CD4-positive, alpha-beta T cell treated with Interleukin-1 beta for 1 hour (primary cell): Measurements from ENCODE around the gene OR52W1.

Source experiments
- DNase-seq, 2 donors: peaks; one replicate each; pipeline ENCODE4 v3.0.0-alpha.2; 2020 to 2022

The OR52W1 gene, protein sequence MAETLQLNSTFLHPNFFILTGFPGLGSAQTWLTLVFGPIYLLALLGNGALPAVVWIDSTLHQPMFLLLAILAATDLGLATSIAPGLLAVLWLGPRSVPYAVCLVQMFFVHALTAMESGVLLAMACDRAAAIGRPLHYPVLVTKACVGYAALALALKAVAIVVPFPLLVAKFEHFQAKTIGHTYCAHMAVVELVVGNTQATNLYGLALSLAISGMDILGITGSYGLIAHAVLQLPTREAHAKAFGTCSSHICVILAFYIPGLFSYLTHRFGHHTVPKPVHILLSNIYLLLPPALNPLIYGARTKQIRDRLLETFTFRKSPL

DNA sequence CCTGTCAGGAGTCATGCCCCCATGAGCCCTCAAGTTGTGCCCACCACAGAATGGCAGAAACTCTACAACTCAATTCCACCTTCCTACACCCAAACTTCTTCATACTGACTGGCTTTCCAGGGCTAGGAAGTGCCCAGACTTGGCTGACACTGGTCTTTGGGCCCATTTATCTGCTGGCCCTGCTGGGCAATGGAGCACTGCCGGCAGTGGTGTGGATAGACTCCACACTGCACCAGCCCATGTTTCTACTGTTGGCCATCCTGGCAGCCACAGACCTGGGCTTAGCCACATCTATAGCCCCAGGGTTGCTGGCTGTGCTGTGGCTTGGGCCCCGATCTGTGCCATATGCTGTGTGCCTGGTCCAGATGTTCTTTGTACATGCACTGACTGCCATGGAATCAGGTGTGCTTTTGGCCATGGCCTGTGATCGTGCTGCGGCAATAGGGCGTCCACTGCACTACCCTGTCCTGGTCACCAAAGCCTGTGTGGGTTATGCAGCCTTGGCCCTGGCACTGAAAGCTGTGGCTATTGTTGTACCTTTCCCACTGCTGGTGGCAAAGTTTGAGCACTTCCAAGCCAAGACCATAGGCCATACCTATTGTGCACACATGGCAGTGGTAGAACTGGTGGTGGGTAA is at the start of gene OR52W1:
TSS of gene OR52W1 (plus strand) at position 51 of the 637 bp plus-strand sequence. CDS start at position 51, 0 bp downstream.
- no peak for DNase-seq

DNA sequence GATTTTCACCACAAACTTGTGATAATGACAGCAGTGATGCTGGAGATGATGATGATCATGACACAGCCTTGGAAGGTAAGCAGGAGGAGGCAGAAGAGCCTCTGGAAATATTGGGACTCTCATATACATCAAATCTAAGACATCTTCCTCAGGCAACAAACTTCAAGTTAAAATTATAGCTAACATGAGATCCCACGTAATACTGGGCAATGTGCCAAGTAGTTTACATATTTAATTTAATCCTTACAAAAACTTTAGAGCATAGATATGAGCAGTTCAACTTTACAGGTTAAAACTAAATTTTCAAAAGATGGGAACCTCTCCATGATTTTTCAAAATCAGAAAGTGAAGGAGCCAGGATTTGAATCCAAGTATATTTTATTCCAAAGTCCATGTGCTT is 47.9 kb upstream of the OR52W1 start:
- DNase-seq: no peak

DNA sequence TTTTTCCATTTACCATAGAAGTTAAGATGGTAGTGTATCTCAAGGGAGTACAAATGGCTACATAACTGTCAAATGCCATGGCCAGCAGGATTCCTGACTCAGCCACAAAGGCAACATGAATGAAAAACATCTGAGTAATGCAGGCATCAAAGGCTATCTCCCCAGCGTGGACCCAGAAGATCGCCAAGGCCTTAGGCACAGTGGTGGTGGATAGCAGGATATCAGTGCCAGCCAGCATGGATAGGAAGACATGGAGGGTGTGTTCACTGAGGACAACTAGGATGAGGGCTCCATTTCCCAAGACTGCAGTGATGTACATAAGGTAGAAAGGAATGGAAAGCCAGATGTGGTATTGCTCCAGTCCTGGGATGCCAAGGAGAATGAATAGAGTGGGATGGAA is 46.9 kb upstream of the OR52W1 start:
- no peak for DNase-seq

DNA sequence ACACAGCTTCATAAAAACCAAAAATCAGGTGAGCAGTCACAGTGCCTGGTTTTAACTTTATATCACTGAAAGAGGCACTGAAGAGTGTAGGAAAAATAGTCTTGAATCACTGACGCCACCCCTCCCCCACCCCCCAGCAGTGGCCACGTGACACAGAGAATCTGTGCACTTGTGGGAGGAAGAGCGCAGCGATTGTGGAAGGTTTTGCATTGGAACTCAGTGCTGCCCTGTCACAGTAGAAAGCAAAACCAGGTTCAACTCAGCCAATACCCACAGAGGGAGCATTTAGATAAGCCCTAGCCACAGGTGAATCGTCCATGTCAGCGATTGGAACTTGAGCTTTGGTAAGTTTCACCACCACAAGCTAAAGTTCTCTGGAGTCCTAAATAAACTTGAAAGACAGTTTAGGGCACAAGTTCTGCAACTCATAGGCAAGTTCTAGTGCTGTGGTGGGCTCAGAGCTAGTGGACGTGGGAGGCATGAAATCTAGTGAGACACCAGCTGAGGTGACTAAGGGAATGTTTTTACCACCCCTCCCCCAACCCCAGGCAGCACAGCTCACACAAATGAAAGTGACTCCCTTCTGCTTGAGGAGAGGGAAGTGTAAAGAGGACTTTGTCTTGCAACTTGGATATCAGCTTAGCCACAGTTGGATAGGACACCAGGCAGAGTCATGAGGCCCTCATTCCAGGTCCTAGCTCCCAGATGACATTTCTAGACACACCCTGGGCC is 42.2 kb upstream of the OR52W1 start:
- peak in 1 of 2 donors; percentile 0 for DNase-seq

DNA sequence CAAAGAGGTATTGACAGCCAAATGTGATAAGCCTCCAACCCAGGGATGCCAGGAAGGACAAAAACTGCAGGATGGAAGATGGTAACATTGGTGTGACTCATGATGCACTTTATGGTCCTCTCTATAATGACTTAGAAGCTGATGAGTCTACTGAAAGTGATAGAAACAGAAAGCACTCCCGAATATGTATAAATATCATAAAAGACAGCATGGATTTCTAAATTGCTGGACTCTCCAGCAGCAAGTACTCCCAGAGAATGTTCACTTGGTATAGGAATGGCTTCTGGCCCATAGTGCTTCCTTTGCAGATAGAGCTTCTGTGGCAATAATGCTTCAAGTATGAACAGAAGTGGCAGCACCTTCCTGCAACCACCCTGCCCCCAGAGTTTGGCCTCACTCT is 28.8 kb upstream of the OR52W1 start, which contains the start of gene OR52B2:
TSS of gene OR52B2 (minus strand) at position 101 of the 400 bp plus-strand sequence. CDS start at position 101, 0 bp downstream.
- no peak for DNase-seq

DNA sequence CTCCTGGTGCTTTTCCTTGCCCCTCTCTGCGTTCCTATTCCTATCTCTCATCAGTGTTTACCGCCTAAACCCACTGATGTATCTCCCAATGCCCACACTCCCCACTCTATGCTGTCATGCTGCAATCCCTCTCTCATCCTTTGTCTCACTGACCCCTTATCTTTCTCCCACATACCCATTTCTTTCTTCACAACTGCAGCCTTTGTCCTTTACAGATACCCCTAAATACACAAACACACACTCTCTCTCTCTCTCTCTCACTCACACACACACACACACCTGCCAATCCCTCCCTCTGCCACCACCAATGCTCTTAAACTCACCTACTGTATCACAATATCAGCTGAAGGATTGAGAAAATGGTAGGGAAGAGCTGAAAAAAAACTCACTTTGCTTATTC is 23.6 kb upstream of the OR52W1 start:
- no peak for DNase-seq

DNA sequence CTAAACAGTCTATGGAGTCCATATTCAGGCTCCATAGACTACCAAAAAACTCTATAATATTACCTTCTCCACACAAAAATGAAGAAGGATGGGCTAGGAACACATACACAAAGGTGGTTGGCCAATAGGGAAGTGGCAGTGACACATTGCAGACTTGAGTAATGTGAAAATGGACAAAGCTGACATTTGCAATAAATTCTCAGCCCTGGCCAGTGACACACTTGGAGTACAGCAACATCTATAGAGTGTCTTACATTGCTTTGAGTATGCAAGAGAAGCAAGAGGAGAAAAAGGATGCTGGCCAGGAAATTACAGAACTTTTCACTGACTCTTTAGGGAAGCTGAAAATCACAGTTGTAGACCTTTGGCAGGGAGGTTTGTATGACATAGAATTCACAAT is 7.3 kb upstream of the OR52W1 start:
- peak in 1 of 2 donors; percentile 42 for DNase-seq

DNA sequence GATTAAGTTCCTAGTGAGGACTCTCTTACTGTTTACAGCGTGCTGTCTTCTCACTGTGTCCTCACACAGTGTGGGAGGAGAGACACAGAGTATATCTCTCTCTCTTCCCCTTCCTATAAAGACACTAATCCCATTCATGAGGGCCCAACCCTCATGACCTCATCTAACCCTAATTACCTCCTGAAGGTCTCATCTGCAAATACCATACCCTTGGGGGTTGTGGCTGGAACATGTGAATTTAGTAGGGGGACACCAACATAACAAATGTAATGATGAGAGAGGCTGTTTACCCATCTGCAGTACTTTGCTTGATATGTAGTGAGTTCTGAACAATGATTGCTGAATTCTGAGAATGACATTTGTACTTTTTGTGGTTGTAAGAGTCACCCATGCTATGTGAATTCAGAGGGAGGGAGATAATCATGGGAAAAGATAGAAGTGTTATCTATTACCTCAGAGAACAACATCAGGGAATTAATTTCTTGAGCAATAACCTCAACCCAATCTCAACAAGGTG is 4.9 kb upstream of the OR52W1 start:
- DNase-seq: no peak

DNA sequence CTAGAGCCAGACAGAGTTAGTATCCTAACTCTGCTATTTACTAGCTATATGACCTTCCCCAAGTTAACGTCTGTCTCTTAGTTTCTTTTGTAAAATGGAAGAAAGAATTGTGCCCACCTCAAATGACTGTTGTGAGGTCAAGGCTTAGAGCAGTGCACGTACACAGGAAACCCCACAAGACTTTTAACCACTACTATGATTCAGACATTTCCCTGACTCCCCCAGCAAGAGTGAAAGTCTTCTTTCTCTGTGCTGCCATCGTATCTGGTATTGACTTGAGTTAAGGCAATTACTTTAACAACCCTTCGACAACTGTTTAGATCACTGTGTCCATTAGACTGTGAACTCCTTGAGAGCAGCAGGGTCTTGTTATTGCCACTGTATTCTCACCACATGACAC is 2.6 kb upstream of the OR52W1 start:
- DNase-seq: no peak

DNA sequence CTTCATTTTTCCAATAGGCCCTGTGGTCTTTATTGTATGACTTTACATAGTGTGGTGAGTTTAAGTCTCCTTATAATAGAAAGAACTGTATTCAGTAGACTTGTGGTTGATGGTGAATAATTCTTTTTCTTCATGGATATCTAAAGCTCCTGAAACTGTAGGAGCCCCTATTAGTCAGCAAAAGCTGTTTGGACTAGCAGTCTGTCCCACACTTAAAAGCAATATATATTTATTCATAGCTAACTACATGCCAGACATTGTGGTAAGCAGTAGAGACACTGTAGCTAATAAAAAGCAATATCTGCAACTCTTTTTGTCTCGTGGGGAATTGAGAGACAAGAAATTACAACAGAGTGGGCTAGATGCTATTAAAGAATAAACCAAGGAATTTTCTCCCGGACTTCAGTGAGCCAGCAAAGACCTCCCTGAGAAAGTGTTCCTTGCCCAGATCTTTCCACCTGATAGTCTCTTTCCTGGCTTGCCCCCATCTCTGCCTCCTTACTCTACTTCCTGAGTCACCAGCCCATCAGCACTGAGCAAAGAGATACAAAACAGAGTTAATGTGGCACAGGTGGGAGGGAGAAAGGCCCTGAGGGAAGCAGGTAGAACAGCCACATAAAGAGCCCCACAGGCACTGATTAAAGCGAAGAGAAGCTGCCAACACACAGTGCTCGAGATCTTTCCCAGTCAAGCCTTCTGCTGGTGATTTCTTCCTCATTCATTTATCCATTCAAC is 1.4 kb upstream of the OR52W1 start:
- DNase-seq: no peak

DNA sequence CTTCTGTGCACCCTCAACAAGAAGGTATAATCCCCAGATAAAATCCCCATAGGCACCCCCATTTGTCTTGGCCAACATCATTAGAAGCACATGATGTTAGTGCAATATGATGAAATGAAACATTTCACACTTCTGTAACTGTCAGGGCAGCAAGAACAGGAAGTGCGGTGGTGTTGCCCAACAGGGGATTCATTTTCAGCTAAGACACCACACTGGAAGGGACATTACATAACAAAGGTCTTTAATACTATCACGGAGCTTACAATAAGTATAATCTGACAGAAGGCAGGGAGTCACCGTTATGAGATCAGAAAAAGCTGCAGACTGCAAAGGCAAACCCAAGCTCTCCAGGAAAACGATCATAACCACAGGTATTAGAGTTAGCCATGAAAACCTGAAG is 2.0 kb downstream of the OR52W1 start:
- peak; percentile 42 to 78 for DNase-seq

DNA sequence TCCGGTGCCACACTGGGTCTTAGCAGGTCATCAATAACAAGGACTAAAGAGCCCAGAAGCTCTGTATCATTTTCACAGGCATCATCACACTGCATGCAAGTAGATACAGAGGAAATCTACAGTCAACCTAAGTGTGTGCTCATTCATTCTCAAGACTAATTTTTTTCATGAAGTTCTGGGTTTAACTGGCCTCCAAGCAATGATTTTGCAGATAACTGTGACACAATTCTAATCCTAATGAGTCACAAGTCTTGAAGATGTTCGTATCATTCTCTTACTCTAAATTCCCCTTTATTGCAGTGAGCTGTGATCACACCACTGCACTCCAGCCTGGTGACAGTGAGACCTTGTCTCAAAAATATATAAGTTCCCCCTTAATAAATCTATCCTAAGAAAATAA is 2.5 kb downstream of the OR52W1 start:
- DNase-seq: peak in 1 of 2 donors; percentile 29

DNA sequence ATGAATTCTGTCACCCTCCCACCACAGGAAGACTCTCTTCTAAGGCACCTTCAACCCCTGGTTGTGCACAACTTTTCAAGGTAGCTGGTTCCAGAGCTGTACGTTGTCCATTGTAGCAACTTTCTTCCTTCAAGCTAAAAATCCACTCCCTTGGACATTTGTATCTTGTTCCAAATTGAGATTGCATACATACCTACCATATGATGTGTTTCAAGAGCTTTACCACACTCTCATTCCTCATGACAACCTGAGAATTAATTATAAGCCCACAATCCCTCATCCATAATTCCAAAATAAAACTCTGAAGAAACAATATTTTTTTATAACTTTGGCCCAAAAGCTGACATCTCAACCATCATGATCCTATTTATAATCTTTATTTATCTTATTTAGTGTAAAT is 3.0 kb downstream of the OR52W1 start:
- DNase-seq: no peak

DNA sequence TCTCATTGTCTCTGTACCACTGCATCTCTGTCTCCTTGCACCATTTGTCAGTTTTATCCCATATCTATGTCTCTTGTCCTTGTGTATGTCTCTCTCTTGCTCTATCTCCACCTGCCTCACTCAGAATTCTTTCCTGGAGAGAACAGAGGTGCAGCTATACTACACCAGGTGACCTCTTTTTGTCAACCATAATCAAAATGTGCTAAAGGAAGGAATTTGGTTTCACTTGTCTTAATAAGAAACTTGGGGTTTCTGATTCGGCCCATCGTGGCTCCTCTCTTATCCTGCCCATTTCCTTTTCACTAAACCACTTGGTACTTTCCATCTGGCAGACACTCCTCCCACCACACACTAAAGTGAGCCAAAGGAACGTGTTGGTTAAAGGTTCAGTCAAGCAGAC is 4.3 kb downstream of the OR52W1 start:
- peak in 1 of 2 donors; percentile 32 for DNase-seq

DNA sequence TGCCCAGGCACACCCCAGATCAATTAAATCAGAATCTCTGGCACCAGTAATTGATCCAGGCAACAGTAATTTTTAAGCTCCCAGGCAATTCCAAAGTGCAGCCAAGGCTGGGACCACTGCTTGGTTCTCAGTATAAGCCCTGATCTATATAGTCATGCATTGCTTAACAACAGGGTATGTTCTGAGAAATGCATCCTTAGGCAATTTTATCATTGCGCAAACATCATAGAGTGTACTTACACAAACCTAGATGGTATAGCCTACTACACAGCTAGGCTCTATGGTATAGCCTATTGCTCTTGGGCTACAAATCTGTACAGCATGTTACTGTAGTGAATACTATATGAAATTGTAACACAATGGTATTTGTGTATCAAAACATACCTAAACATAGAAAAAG is 5.7 kb downstream of the OR52W1 start:
- no peak for DNase-seq

DNA sequence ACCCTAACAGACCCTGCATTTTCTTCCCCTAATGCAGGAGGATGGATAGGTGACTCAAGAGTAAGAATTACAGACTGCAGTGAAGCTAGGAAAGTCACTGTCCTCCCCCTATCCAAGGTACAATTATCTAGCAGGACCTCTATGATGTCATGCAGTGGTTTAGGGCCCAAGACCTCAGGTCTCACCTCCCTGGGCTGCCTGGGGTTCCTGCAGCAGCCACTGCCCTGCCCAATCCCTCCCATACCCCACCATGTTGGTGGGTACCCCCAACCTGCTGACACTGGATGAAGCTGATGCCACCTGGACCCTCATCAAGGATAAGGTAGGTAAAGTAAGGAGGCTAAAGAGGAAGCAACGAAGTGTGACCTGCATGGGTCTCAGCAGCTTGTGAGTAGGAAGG is 6.3 kb downstream of the OR52W1 start, which contains the start of gene C11orf42:
TSS of gene C11orf42 (plus strand) at position 192 of the 400 bp plus-strand sequence. CDS start at position 251, 59 bp downstream.
- no peak for DNase-seq

DNA sequence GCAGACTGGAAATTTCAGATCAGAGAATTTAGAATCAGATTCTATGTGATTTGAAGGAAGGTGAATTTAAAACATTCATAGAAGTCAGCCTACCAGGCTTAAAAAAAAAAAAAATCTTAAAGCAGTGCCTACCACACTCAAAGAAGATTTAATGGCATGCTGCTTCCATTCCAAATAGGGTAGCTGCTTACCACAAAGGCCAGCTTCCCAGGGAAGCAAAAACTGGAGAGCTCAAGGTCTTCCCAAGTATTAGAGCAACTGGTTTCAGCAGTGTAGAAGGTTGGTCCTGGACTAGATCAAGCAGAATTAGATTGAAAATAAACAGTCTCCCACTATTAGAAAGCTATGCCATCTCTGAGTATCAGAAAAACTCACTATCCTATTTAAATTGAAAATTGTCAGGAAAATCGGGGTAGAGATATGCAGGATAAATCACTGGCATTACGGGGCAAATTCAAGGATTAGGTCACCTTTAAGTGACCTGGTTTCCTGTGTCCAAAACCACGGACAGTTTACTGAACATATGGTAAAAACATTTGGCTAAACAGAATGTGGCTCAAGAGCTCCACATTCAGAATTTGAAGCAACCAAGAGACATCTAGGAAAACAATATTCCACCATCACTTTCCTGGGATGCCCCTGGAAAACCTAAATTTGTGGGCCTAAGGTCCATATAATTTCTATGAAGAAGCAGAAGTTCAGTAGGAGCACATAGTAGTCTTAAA is 7.6 kb downstream of the OR52W1 start:
- DNase-seq: no peak

DNA sequence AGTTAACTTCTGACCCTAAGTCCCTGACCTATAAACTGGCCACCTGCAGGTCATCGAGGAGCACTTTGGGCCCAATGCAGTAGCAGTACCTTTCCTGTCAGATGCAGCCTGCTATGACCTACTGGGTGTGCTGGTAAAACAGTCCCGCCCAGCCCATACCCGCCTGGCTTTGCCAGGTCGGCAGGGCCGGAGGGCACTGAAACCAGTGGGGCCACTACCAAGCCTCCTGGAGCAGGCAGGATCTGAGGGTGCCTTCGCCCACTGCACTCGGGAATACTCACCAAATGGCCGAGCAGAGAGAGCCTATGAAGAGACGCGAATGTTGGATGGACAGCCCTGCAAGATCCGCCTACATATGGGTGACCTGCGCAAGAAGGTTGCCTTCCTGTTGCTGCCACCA is 10.8 kb downstream of the OR52W1 start:
- no peak for DNase-seq

DNA sequence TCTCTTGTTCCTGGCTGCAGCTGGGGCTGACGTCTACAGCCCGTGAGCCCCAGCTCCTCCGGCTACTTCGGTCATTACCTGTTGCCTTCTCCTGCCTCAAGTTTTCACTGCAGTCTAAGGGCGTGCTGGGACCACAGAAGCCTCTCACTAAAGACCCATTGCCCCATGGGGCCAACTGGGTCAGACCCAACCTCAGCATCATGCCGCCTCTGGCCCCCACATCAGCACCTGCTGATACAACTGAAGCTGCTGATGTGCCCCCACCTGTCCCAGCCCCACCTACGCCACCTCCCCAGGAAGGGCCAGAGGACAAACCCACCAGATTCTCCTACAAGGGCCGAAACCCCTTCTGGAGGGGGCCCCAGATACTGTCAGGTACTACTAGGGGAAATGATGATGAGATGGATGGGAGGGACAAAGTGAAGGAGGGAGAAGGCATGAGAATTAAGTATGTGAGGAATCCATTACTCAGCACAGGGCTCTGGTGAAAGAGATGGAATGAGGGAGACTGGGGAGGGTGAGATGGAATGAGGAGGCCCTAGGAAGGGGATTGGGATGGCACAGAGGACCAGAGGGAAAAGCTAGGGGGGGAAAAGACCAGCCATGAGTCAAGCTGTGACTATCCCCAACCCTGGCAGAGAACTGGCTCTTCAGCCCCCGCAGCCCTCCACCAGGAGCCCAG is 11.4 kb downstream of the OR52W1 start:
- no peak for DNase-seq

DNA sequence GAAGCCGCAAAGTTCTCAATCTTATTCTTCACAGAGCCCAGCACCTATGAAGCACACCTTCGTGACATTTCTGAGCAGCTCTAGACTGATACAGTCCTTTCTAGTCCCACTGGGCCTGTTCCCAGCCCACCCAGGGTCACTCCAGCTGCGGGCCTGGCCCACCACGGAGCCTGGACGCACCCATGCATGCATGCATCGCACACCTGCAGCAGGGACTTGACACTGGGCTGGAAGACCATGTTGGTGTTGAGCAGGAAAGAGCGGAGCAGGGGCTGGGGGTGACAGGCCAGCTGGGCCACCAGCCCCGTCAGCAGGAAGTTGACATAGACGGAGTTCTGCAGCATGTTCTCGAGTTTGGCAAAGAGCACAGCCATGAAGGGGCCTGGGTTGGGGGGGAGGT is 15.5 kb downstream of the OR52W1 start:
- no peak for DNase-seq

DNA sequence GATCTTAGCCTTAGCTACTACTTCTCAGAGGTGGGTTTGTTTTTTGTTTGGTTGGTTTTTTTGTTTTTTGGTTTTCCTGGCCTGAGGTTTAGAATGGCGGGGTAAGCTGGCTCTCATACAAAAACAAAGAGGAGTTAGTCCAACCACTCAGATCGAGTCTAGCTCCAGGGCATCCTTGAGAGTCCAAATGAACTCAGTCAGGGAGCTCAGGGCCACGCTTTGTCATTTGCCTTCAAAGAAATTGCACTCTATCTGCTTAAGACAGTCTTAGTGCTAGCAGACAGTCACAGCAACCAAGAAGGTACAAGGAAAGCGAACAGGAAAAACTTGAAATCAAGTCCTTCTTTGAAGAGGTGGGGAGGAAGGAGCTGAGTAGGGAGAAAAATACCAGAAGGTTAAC is 17.5 kb downstream of the OR52W1 start:
- no peak for DNase-seq
